ENCODE data around the gene CD151.
A peak's percentile ranks its signal among the peaks of the same experiment; 100 is the strongest.

- no peak for TF ChIP-seq EGR1 (IDR thresholded peaks at IDR 0.05; ENCODE audit: low read depth)
- TF ChIP-seq CTCF (IDR thresholded peaks at IDR 0.05 in 2 of 3, conservative IDR thresholded peaks at IDR 0.05 in 1 of 3; ENCODE audit: borderline replicate concordance in 1 of 3, insufficient read depth in 1 of 3, low read depth in 2 of 3, low read length in 2 of 3), result peak in 2 of 3 experiments; percentile 7 to 26; a peak in 3 of 6 replicates
- no peak for TF ChIP-seq REST (IDR thresholded peaks at IDR 0.05; ENCODE audit: low read depth)
- no peak for TF ChIP-seq CEBPB (IDR thresholded peaks at IDR 0.05; ENCODE audit: low read depth)
- no peak for TF ChIP-seq ZFX (IDR thresholded peaks at IDR 0.05)
- TF ChIP-seq JUND (IDR thresholded peaks at IDR 0.05), result no peak
These were observed 47.7 kb downstream of the CD151 start for GRCh38 chr11:880447-880846.
